Measurements from ENCODE around the gene ZFHX3. TPM values are rescaled to one million over a fixed set of nuclear protein-coding genes. Genes with fewer than 3 reads are reported as not detected.

ZFHX3 gene
- total RNA-seq, 2 donors from 2014 or later = 0.21 to 0.22 TPM

DNA sequence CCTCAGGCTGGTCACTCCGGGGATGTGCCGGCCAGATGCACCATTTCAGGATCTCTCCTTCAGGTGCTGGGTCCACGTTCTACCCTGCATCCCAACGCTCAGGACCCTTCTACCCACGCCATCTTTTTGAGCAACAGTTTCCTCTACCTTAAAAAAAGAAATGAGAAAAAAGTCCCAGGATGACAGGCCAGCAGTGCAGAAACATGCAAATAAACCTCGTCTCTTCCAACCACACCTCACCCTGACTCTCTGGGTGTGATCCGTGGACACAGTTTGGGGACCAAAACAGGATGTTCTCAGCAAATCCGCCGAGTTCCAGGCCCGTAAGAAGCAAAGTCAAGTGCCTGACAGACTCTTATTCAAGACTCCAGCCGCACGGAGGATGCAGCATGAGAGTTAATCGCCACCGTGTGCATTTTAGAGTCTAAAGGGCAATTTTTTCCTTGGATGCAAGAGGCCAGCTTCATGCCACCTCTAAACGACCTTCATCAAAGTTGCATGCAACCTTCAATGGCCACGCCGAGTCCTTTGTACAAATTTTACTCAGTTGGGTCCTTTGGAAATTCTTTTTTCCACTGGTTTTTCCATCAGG, 99.6 kb downstream of the ZFHX3 start:
- H3K36me3 Mint-ChIP-seq (ENCODE audit: low read depth) = no peaks in the 10 kb centered on the region
- no peak overlapping the region for H3K4me3 Mint-ChIP-seq
- no peaks in the 10 kb centered on the region for H3K4me1 Mint-ChIP-seq
- H3K9me3 Mint-ChIP-seq = no peaks in the 10 kb centered on the region
- ATAC-seq (replicated peaks) = no peak
- no peak overlapping the region for H3K27ac Mint-ChIP-seq
- H3K27me3 Mint-ChIP-seq = no peaks in the 10 kb centered on the region

DNA sequence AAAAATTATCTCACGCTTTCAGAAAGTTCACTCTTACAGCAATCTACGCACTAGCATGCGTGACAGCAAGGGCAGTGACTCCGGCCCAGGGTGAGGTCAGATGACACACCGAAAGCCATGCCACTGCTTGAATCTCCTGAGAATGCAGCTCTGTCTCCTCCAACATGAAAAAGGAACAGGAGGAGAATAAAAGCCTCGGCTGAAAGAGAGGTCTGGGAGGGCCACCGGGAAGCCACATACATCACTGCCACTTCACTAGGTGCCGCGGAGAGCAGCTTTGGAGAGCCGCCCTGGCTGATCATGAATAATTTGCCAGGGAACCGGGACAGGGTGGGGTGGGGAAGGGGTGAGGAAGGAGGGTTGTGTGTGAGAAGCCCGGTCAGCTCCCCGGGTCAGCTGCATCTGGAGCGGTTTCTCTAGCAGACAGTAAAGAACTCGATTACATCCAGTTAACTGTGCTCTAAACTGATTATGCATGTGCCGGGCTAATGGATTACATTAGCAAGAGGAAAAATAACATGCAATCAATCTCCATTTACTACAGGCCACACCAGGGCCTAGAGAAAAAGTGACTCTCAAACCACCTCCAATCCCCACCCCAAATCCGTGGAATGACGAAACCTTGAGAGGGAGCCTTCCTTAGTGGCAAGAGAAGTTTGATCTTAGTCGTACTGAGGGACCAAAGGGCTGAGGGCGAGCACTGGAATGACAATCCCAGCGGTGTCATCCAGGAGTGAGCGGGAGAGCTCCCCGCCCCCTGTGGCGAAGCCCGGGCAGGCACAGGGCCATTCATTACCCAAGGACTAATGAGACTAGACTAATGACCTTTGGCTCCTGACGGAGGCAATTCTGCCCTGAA, 100.3 kb downstream of the ZFHX3 start:
- no peak overlapping the region for H3K27ac Mint-ChIP-seq
- no peaks in the 10 kb centered on the region for H3K9me3 Mint-ChIP-seq
- H3K27me3 Mint-ChIP-seq = no peaks in the 10 kb centered on the region
- no peaks in the 10 kb centered on the region for H3K36me3 Mint-ChIP-seq (ENCODE audit: low read depth)
- no peak for ATAC-seq (replicated peaks)
- H3K4me1 Mint-ChIP-seq = no peaks in the 10 kb centered on the region
- H3K4me3 Mint-ChIP-seq = no peak overlapping the region

GRCh38 chr16:72946474-72947194, 101.3 kb downstream of the ZFHX3 start:
- no peak for ATAC-seq (replicated peaks)
- Mint-ChIP-seq H3K4me1 (no peaks in the 10 kb centered on the region), H3K27me3 (no peaks in the 10 kb centered on the region), H3K36me3 (ENCODE audit: low read depth) (no peaks in the 10 kb centered on the region), H3K27ac (no peak overlapping the region), H3K9me3 (no peaks in the 10 kb centered on the region), H3K4me3 (no peak overlapping the region)

DNA sequence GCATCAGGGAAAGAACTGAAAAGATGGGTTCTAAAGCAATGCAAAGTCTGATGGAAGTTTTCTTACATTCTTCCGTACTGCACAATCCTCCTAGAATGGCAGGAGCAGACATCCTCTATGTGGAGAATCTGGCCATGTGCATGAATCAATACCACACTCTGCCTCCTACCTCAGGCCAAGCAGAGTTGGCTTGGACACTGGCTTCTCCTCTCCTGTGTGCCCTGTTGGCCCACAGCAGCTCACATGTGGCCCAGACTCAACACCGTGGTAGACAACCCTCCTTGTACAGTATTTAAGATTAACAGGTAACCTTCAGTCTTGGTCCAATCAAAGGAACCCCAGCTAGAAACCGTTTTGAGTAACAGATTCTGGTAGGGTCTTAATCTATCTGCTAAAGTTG, 101.9 kb downstream of the ZFHX3 start:
- no peak for ATAC-seq (replicated peaks)
- H3K27me3 Mint-ChIP-seq = no peaks in the 10 kb centered on the region
- H3K4me3 Mint-ChIP-seq = no peak overlapping the region
- no peaks in the 10 kb centered on the region for H3K4me1 Mint-ChIP-seq
- no peaks in the 10 kb centered on the region for H3K9me3 Mint-ChIP-seq
- H3K27ac Mint-ChIP-seq = no peak overlapping the region
- H3K36me3 Mint-ChIP-seq (ENCODE audit: low read depth) = no peaks in the 10 kb centered on the region

- no peaks in the 10 kb centered on the region for H3K4me1 Mint-ChIP-seq
- no peak overlapping the region for H3K4me3 Mint-ChIP-seq
- no peak for ATAC-seq (replicated peaks)
- no peaks in the 10 kb centered on the region for H3K9me3 Mint-ChIP-seq
- no peaks in the 10 kb centered on the region for H3K27me3 Mint-ChIP-seq
- H3K36me3 Mint-ChIP-seq (ENCODE audit: low read depth) = no peaks in the 10 kb centered on the region
- H3K27ac Mint-ChIP-seq = no peak overlapping the region
Measured at GRCh38 chr16:72945611-72946010, 102.3 kb downstream of the ZFHX3 start.

DNA sequence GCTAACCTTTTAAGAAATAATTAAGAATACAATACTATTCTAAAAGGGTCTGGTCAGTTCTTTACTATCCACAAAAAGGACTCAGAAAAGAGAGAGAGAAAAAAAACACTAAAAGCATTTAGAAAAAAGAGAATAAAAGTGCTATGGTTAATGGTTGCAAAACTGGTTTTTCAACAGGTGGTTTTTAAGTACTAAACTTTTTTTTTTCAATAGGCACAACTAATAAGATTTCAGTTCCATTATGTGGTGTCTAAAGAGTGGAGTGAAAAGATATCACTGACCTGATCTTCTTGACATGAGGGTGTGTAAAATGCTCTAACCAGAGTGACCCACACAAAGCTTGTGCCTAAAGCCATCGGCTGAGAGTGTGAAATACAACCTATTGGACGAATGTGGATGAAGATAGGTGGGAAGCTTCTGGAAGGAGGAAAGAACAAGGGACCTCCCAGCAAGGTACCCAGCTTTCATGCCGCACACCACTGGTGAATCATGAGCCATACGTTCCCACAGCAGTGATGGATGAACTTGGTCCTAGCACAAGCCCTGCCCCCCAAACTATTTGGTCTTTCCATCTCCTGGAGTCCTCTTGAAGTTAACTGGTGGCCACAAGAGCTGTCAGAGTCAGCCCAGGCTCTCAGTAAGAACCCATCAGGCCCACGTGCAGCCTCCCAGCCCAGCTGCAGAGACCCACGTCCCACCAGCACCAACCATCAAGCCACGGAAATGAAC, 103.0 kb downstream of the ZFHX3 start:
- no peak for ATAC-seq (replicated peaks)
- no peaks in the 10 kb centered on the region for H3K4me1 Mint-ChIP-seq
- H3K27me3 Mint-ChIP-seq = no peaks in the 10 kb centered on the region
- H3K27ac Mint-ChIP-seq = no peak overlapping the region
- no peak overlapping the region for H3K4me3 Mint-ChIP-seq
- H3K9me3 Mint-ChIP-seq = no peaks in the 10 kb centered on the region
- no peaks in the 10 kb centered on the region for H3K36me3 Mint-ChIP-seq (ENCODE audit: low read depth)

- no peaks in the 10 kb centered on the region for H3K4me1 Mint-ChIP-seq
- H3K9me3 Mint-ChIP-seq = no peaks in the 10 kb centered on the region
- no peak for ATAC-seq (replicated peaks)
- no peak overlapping the region for H3K4me3 Mint-ChIP-seq
- no peak overlapping the region for H3K27ac Mint-ChIP-seq
- no peaks in the 10 kb centered on the region for H3K36me3 Mint-ChIP-seq (ENCODE audit: low read depth)
- no peaks in the 10 kb centered on the region for H3K27me3 Mint-ChIP-seq
Measured at GRCh38 chr16:72942021-72942420, 105.9 kb downstream of the ZFHX3 start.

GRCh38 chr16:72940886-72941285, 107.0 kb downstream of the ZFHX3 start:
- no peak for ATAC-seq (replicated peaks)
- H3K9me3 Mint-ChIP-seq = no peaks in the 10 kb centered on the region
- no peak overlapping the region for H3K27ac Mint-ChIP-seq
- H3K36me3 Mint-ChIP-seq (ENCODE audit: low read depth) = no peaks in the 10 kb centered on the region
- H3K4me1 Mint-ChIP-seq = no peaks in the 10 kb centered on the region
- H3K27me3 Mint-ChIP-seq = peaks cover under 1% of the 10 kb centered on the region
- H3K4me3 Mint-ChIP-seq = no peak overlapping the region

DNA sequence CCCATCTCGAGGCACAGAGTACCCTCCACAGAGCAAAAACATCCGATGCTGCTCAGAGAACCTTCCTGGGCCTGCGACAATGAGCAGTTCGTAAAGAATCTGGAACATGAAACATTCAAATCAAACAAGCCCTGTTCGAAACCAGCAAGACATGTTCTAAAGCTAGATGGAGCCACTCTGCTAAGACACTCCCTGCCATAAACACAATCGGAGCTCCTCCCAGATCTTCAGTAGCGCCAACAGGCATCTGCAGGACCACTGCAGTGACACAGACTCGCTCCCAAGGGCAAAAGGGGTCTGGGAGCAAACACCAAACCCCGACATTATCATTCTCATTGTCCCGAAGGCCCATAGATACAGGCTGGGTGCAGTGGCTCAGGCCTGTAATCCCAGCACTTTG, 108.7 kb downstream of the ZFHX3 start:
- Mint-ChIP-seq H3K9me3 (no peaks in the 10 kb centered on the region), H3K27ac (no peak overlapping the region), H3K36me3 (ENCODE audit: low read depth) (no peaks in the 10 kb centered on the region), H3K4me3 (no peak overlapping the region), H3K27me3 (peaks cover 3% of the 10 kb centered on the region), H3K4me1 (no peaks in the 10 kb centered on the region)
- no peak for ATAC-seq (replicated peaks)

GRCh38 chr16:72938795-72939164, 109.1 kb downstream of the ZFHX3 start:
- H3K9me3 Mint-ChIP-seq = no peaks in the 10 kb centered on the region
- ATAC-seq (replicated peaks) = no peak
- peaks cover 3% of the 10 kb centered on the region for H3K27me3 Mint-ChIP-seq
- no peaks in the 10 kb centered on the region for H3K36me3 Mint-ChIP-seq (ENCODE audit: low read depth)
- H3K4me3 Mint-ChIP-seq = no peak overlapping the region
- no peak overlapping the region for H3K27ac Mint-ChIP-seq
- H3K4me1 Mint-ChIP-seq = no peaks in the 10 kb centered on the region

- ATAC-seq (replicated peaks) = no peak
- H3K4me1 Mint-ChIP-seq = no peaks in the 10 kb centered on the region
- no peak overlapping the region for H3K4me3 Mint-ChIP-seq
- H3K27me3 Mint-ChIP-seq = peaks cover 3% of the 10 kb centered on the region
- no peak overlapping the region for H3K27ac Mint-ChIP-seq
- H3K36me3 Mint-ChIP-seq (ENCODE audit: low read depth) = no peaks in the 10 kb centered on the region
- no peaks in the 10 kb centered on the region for H3K9me3 Mint-ChIP-seq
Measured at GRCh38 chr16:72937916-72938794, 109.8 kb downstream of the ZFHX3 start.

DNA sequence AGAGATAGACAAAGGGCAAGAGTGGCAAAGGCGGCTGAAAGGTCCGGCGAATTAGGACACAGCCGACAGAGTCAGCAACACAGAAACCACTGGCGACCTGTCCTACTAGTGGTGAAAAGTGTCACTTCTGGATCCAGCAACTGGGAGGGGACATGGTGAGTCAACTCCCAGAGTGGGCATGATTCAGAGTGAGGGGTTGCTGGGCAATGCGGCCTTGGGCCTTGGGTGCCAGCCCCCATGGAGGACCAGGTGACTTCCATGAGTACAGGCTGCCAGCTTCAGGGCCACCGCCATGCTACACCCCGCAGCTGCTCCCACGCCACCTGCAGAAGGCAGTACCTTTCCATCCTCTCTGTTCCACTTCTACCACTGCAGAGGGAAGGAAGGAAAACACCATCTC, 110.6 kb downstream of the ZFHX3 start:
- H3K36me3 Mint-ChIP-seq (ENCODE audit: low read depth) = no peaks in the 10 kb centered on the region
- H3K4me3 Mint-ChIP-seq = no peak overlapping the region
- H3K27me3 Mint-ChIP-seq = peaks cover 3% of the 10 kb centered on the region
- no peaks in the 10 kb centered on the region for H3K9me3 Mint-ChIP-seq
- H3K4me1 Mint-ChIP-seq = no peaks in the 10 kb centered on the region
- no peak overlapping the region for H3K27ac Mint-ChIP-seq
- ATAC-seq (replicated peaks) = no peak

DNA sequence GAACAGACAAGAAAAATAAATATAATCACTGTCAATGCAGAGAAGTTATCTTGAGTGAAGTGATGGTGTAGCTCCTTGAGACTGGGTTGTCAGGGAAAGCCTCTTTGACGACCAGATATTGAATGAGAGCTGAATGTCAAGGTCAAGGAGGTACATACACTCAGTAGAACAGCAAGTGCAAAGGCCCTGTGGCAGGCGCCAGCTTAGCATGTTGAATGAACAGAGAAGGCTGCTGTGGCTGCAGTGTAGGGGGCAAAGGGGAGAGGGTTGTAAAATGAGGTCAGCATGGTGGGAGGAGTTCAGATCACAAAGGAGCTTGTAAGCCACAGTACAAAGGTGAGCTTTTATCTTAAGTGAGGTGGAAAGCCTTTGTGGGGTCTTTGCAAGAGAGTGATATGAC, 111.5 kb downstream of the ZFHX3 start:
- H3K9me3 Mint-ChIP-seq = no peaks in the 10 kb centered on the region

DNA sequence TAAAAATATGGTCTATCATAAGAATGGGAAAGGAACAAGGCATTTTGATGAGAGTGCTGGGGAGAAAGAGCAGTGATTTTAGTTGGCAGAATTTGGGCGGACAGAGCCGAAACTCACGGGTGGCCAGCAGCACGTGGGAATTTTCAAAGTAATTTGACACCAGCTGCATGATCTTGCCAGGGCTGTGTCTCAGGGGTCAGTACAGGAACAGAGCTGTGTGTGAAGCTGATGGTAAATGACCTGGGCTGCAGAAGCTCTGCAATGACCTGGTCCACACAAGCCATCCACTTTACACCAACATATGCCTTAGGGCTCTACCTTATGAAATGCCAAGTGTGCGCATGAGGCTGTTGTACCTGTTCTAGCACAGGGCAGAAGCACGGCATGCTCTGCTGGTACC, 112.0 kb downstream of the ZFHX3 start:
- no peak for ATAC-seq (replicated peaks)
- no peak overlapping the region for H3K4me3 Mint-ChIP-seq
- no peak overlapping the region for H3K27ac Mint-ChIP-seq
- peaks cover 3% of the 10 kb centered on the region for H3K27me3 Mint-ChIP-seq
- no peaks in the 10 kb centered on the region for H3K36me3 Mint-ChIP-seq (ENCODE audit: low read depth)
- no peaks in the 10 kb centered on the region for H3K9me3 Mint-ChIP-seq
- peaks cover 4% of the 10 kb centered on the region for H3K4me1 Mint-ChIP-seq

More for the DNA sequence above, 111.5 kb downstream of the ZFHX3 start:
- Mint-ChIP-seq H3K36me3 (ENCODE audit: low read depth) (no peaks in the 10 kb centered on the region), H3K4me3 (no peak overlapping the region), H3K27ac (no peak overlapping the region), H3K27me3 (peaks cover 3% of the 10 kb centered on the region), H3K4me1 (peaks cover 4% of the 10 kb centered on the region)
- ATAC-seq (replicated peaks) = no peak
